ENCODE measurements around the gene DLGAP1. TPM values are rescaled to one million over a fixed set of nuclear protein-coding genes. Genes with fewer than 3 reads are reported as not detected.

Gene DLGAP1
- total RNA-seq, 1 experiment from 2014 or later = 23.2 TPM

DNA sequence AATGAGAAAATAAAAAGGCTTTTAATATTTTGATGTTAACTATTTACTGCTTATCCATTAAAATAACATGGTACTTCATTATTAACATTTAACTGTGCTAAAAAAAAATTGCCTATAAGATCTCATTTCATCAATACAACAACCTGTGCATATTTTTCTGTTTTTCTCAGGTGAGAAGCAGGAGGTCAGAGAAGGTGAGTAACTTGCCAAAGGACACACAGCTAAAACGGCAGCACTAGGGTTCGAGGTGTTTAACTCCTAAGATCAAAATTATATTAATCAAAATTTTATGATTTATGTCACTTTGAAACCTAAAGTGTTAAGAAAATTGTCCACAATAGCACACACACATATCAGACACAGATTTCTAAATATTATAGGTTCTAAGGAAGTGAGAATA lies 639.1 kb downstream of the DLGAP1 start:
- no peak overlapping the region for H4K8ac ChIP-seq (replicated peaks; ENCODE audit: insufficient read length, low read depth, low read length)
- no peak overlapping the region for H3K4me2 ChIP-seq (ENCODE audit: insufficient read depth, insufficient read length, low read length)
- no peak overlapping the region for H3K56ac ChIP-seq (ENCODE audit: insufficient read length, low read depth, low read length)
- H3K79me1 ChIP-seq (ENCODE audit: insufficient read depth, low read depth, low read length, poor library complexity, severe bottlenecking) = no peaks in the 10 kb centered on the region
- H4K5ac ChIP-seq (ENCODE audit: insufficient read length, low read depth, low read length) = no peak overlapping the region
- H3K27me3 Mint-ChIP-seq (ENCODE audit: low read depth) = no peaks in the 10 kb centered on the region
- TF ChIP-seq, protein P1, sequence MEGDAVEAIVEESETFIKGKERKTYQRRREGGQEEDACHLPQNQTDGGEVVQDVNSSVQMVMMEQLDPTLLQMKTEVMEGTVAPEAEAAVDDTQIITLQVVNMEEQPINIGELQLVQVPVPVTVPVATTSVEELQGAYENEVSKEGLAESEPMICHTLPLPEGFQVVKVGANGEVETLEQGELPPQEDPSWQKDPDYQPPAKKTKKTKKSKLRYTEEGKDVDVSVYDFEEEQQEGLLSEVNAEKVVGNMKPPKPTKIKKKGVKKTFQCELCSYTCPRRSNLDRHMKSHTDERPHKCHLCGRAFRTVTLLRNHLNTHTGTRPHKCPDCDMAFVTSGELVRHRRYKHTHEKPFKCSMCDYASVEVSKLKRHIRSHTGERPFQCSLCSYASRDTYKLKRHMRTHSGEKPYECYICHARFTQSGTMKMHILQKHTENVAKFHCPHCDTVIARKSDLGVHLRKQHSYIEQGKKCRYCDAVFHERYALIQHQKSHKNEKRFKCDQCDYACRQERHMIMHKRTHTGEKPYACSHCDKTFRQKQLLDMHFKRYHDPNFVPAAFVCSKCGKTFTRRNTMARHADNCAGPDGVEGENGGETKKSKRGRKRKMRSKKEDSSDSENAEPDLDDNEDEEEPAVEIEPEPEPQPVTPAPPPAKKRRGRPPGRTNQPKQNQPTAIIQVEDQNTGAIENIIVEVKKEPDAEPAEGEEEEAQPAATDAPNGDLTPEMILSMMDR (conservative IDR thresholded peaks at IDR 0.05) = no peak
- H3K23ac ChIP-seq (ENCODE audit: insufficient read length, low read depth, low read length) = no peak overlapping the region
- no peak overlapping the region for H2AFZ ChIP-seq (ENCODE audit: low read length)
- H4K20me1 ChIP-seq (ENCODE audit: control insufficient read depth, insufficient read depth, insufficient read length) = no peaks in the 10 kb centered on the region
- no peak overlapping the region for H2BK12ac ChIP-seq (ENCODE audit: insufficient read length, low read depth, low read length)
- H3K27me3 ChIP-seq (ENCODE audit: insufficient read depth, low read length) = no peaks in the 10 kb centered on the region
- H4K91ac ChIP-seq (ENCODE audit: insufficient read length, low read depth, low read length) = no peak overlapping the region
- H3K36me3 Mint-ChIP-seq (ENCODE audit: insufficient read depth in 1 of 3, low read depth in 3 of 3) = peaks cover 3 to 5% (median 4%) of the 10 kb centered on the region in 3 experiments; a peak in 4 of 7 replicates
- no peaks in the 10 kb centered on the region for H3K23me2 ChIP-seq (ENCODE audit: insufficient read length, low read depth, low read length, poor library complexity, severe bottlenecking)
- no peak overlapping the region for H3K18ac ChIP-seq (ENCODE audit: insufficient read length, low read depth, low read length)
- WGBS (ENCODE audit: extremely low coverage, insufficient read length, low lambda C conversion rate) = no CpG with 5 or more reads among the region's 2 CpGs
- no peaks in the 10 kb centered on the region for H3K79me2 ChIP-seq (ENCODE audit: insufficient read depth, low read length)
- H3K14ac ChIP-seq (ENCODE audit: insufficient read depth, low read length) = no peak overlapping the region
- no peak overlapping the region for H2BK20ac ChIP-seq (ENCODE audit: low read depth, low read length, poor library complexity, severe bottlenecking)
- H3K9me3 Mint-ChIP-seq = no peaks in the 10 kb centered on the region
- no peaks in the 10 kb centered on the region for H3K9me3 ChIP-seq (ENCODE audit: control insufficient read depth, low read depth, low read length)
- no peak overlapping the region for H3K27ac Mint-ChIP-seq
- no peak overlapping the region for H2BK5ac ChIP-seq (ENCODE audit: insufficient read length, low read length)
- no peak overlapping the region for H2AK5ac ChIP-seq (ENCODE audit: insufficient read length, low read length)
- H3K4ac ChIP-seq (ENCODE audit: low read depth, low read length) = no peak overlapping the region
- peaks cover 0 to 7% of the 10 kb centered on the region in 2 experiments; a peak in 3 of 4 replicates for H3K4me1 Mint-ChIP-seq
- no peak overlapping the region for H3K4me3 Mint-ChIP-seq
- no peak for DNase-seq
- H2BK120ac ChIP-seq (ENCODE audit: low read depth, low read length, poor library complexity, severe bottlenecking) = no peak overlapping the region
- H2BK15ac ChIP-seq (ENCODE audit: low read depth, low read length) = no peak overlapping the region
- H3K9ac ChIP-seq (ENCODE audit: extremely low read depth, insufficient read length, low read length) = no peak overlapping the region
- no peak overlapping the region for H3K27ac ChIP-seq (ENCODE audit: insufficient read length, low read depth, low read length)
- no peak overlapping the region for H3T11ph ChIP-seq (ENCODE audit: low read length)
- H3K4me1 ChIP-seq (ENCODE audit: insufficient read depth, low read length) = no peaks in the 10 kb centered on the region
